Cardiac fibroblast (primary cell): ENCODE data around the gene HKDC1.
A peak's percentile ranks its signal among the peaks of the same experiment; 100 is the strongest.

Experiments
- DNase-seq, 2 donors: peaks; one replicate each; pipeline versions ENCODE4 v3.0.0 to v3.0.0-alpha.2; 2010; ENCODE audit warnings: low read depth in 2 of 2
- H3K4me3 ChIP-seq, 2 donors: replicated peaks in 1 of 2; 1 replicate in 1 of 2; 2 replicates in 1 of 2; pipeline ENCODE4 v1.5.1; 2011; ENCODE audit warnings: low read depth in 2 of 2, low read length in 2 of 2, mild to moderate bottlenecking in 2 of 2, moderate library complexity in 1 of 2
- TF ChIP-seq, protein P1 (sequence below): IDR thresholded peaks from one replicate; pipeline ENCODE4 v1.5.1; 2011; ENCODE audit warnings: low read depth, mild to moderate bottlenecking, low read length, inconsistent platforms

The HKDC1 gene

DNA sequence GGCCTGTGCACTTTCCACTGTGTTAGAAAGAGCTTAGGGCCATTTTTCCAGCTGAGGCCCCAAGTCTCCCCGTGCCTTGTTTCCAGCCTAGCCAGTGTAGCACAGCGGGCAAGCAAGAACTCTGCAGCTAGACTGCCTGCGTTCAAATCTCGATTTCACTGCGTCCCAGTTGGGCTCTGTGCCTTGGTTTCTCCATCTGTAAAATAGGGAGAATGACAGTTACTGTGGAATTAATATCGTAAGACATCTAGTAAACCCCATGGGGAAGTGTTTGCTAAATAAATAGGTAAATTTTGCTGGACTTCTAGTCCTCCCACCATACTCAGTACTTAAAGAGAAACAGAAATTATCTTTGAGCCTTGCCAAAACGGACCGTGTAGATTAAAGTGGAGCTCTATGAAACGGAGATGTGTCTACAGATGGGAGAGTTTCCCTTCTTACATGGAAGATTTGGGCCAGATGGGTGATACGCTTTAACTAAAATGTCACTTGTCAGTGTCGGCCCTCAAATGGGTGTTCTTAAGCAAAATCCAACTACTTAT, 3.5 kb upstream of the HKDC1 start:
- TF ChIP-seq, protein P1, sequence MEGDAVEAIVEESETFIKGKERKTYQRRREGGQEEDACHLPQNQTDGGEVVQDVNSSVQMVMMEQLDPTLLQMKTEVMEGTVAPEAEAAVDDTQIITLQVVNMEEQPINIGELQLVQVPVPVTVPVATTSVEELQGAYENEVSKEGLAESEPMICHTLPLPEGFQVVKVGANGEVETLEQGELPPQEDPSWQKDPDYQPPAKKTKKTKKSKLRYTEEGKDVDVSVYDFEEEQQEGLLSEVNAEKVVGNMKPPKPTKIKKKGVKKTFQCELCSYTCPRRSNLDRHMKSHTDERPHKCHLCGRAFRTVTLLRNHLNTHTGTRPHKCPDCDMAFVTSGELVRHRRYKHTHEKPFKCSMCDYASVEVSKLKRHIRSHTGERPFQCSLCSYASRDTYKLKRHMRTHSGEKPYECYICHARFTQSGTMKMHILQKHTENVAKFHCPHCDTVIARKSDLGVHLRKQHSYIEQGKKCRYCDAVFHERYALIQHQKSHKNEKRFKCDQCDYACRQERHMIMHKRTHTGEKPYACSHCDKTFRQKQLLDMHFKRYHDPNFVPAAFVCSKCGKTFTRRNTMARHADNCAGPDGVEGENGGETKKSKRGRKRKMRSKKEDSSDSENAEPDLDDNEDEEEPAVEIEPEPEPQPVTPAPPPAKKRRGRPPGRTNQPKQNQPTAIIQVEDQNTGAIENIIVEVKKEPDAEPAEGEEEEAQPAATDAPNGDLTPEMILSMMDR: no peak
- no peak for DNase-seq
- H3K4me3 ChIP-seq: no peak overlapping the region

GRCh38 chr10:69217119-69217754, 2.9 kb upstream of the HKDC1 start:
- peak; percentile 75 to 80 for DNase-seq
- no peak overlapping the region for H3K4me3 ChIP-seq
- TF ChIP-seq, protein P1: no peak

DNA sequence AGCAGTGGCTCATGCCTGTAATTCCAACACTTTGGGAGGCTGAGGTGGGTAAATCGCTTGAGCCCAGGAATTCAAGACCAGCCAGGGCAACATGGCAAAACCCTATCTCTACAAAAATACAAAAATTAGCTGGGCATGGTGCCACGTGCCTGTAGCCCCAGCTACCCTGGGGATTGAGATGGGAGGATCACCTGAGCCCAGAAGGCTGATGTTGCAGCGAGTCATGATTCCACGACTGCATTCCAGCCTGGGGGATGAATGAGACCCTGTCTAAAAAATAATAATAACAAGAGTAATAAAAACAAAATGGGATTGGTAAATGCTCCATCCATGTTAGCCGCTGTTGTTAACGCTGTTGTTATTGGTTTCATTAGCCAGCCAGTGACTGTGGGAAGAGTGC, 1.3 kb upstream of the HKDC1 start:
- DNase-seq: no peak
- H3K4me3 ChIP-seq: no peak overlapping the region
- TF ChIP-seq, protein P1: no peak

- no peak overlapping the region for H3K4me3 ChIP-seq
- TF ChIP-seq, protein P1: no peak
- no peak for DNase-seq
Observed at GRCh38 chr10:69220507-69220906, 375 bp downstream of the HKDC1 start.

GRCh38 chr10:69222157-69223027, 2.3 kb downstream of the HKDC1 start:
- no peak overlapping the region for H3K4me3 ChIP-seq
- DNase-seq: peak; percentile 74 to 82
- TF ChIP-seq, protein P1: peak; percentile 66

GRCh38 chr10:69223028-69223342, 2.9 kb downstream of the HKDC1 start:
- TF ChIP-seq, protein P1: no peak
- H3K4me3 ChIP-seq: no peak overlapping the region
- no peak for DNase-seq
